ENCODE results near the gene SYCP2L.

The SYCP2L gene

GRCh38 chr6:11012295-11012754 is 125.5 kb downstream of the SYCP2L start:
- no peak for DNase-seq

DNA sequence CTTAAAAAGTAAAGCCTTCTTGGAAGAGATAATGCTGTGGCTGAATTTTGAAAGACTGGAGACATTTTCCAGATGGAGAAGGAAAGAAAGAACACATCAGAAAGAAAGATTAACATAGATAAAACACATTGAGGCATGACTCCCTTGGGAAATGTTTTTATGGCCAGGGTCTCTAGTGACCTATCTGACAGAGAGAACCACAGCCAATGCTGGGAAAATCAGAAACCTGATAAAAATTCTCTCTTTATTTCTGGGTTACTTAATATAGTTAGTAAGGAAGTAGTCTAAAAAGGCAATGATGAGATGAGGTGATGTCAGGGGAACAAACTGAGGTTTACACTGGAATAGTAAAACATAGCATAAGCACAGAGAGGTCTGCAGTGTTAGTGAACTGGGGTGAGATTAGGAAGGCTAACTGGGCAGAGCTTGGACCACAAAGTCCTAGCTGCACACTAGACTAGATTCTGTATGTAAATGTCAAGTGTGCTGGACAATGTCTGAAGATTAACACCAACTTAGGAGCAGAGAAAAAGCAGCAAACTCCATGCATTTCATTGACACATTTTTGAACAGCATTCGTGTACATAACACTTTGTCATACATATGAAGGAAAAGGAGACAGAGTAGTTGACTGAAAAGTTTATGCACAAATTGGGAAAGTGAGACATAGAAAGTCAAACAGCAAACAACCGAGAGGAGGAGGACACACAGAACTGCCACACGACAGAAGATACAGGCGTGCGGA is 126.3 kb downstream of the SYCP2L start:
- no peak for DNase-seq

GRCh38 chr6:11013721-11014070 is 126.8 kb downstream of the SYCP2L start:
- no peak for DNase-seq

- DNase-seq: no peak
Measured at GRCh38 chr6:11015102-11015501, 128.2 kb downstream of the SYCP2L start.

- no peak for DNase-seq
Measured at GRCh38 chr6:11016452-11016851, 129.6 kb downstream of the SYCP2L start.

DNA sequence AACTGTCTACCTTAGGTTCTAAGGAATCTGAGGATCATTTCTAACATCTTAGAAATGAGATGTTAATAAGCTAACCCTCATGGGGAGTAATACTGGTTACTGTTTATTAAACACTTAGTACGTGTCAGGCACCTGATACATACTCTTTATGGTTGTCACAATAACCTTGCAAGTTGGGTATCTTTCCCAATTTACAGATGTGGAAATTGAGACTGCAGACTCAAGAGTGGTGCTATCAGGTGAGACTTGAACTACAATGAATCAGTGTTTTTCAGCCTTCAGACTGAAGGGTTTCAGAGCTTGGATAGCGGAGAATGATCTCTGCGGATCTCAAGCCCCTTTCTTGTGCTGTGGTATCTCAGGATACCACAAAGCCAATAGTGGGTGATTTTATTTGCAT is 130.2 kb downstream of the SYCP2L start:
- DNase-seq: no peak

DNA sequence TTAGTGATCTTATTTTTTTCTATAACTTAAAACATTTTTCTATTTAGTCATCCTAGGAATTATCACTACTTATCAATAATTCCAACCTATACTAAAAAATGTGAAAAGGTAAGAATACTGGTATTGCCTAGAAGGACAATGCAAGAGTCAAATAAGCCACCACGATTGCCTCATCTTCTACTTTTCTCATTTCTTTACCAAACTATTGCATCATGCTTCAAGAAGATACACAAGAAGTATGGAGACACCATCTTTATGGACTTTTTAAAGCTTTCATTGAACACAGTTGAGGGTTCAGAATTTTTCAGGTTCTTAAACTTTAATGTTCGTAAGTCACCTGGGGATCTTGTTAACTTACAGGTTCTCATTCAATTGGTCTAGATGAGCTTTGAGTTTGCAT is 131.4 kb downstream of the SYCP2L start:
- no peak for DNase-seq

DNA sequence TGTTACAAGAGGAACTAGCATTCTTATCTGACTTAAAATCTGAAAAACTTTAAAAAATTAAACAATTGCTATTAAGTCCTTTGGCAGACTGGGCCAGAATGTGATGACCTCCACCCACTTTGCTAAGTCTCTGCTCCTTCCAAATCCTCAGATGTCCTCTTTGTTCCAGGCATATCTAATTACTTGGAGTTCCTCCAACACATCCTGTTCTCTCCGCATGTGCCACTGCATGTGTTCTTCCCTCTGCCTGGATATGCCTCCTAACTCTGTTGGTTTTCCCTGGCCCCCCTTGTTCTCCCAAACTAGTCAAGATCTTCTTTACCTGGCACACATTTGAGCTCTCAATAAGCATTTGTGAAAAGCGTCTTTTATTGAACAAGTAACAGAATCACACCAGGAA is 134.2 kb downstream of the SYCP2L start:
- DNase-seq: no peak

DNA sequence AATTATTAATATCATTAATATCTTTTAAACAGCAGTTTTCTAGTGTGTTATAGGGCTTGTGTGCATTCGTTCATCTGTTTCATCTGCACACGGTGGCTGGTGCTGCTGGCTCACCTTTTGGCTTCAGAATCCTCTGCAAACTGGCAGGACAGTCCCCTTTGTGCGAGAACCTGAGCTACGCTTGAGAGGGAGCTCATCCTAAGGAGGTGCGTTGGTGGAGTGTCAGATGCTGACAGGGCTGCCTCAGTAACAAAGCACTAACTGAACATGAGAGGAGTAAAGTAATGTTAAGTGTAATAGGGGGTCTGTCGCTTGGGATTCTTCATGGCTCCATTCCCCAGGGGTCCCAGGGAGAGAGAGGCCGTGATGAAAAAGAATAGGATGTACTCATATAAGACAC is 134.9 kb downstream of the SYCP2L start:
- no peak for DNase-seq

DNA sequence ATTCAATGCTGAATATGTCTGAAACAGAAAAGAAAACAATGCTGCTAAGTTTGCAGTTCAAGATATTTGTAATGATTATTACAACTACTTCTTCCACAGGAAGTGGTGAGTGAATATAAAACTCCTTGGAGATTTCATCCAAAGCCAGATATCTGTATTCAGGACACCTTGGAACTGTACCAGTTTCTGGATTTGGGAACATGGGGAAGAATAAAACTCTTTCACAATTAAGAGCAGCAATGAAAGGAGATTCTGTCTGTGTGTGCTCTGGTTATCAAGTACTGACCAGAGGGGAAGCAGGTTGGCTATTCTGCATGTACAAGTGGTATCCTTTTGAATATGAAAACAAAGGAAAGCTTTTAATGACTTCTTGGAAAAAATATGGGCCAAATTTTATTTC is 136.2 kb downstream of the SYCP2L start:
- no peak for DNase-seq

All from cortex of kidney (tissue), 1 donor.